Right lobe of liver (tissue), 4 donors: ENCODE data around the gene EIF4G1.

ENCODE experiments used
- POLR2A ChIP-seq: fragments of 450-650 bp; IDR thresholded peaks from one replicate; pipeline ENCODE4 v1.6.1; 2017; ENCODE audit warnings: antibody characterized with exemption, mild to moderate bottlenecking
- TF ChIP-seq, protein P1 (sequence below), 4 donors: fragments of 200-600 bp in 3 of 4; fragments of 450-650 bp in 1 of 4; IDR thresholded peaks; one replicate each; pipeline versions ENCODE4 v1.5.1 to v1.8.0; 2016 to 2022; ENCODE audit warnings: antibody characterized with exemption in 4 of 4, mild to moderate bottlenecking in 2 of 4
- donor health status: DM: no; HTN: no; CAD: no.
- donor health status: DM: no; HTN: no; CAD: no.
- donor health status: DM: no; HTN: yes; CAD: no.

DNA sequence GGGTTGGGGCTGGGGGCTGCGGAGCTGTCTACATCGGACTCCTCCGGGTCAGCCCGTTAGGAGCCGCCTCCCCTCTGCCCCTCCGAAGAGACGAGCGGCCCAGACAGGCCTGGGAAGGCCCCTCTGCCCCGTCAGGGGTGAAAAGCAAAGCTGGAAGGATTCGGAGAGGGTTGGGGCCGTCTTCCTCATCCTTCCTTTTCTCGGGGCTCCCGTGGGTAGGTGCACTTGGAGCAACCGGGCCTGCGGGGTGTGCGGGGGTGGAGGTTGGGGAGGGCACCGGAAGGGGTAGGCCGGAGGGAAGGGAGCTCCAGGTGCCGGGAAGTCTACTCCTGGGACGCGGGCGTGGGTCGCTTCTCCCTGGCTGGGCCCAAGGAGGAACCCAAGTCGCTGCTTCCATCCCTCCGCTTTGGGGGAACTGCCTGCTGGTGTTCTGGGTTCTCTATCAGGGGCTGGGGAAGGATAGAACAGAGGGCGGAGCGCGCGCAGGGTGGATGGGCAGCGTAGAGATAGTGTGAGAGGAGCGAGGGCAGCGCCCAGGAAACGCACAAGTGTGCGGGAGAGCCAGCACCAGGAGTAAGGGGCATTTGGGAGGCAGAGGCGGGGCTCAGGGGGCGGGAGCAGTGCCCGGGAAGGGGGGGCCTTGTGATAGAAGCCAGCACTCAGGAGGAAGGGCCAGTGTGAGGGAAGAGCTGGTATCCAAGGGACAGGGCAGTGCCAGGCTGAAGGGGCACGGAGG, 47.7 kb downstream of the EIF4G1 start:
- TF ChIP-seq, protein P1, sequence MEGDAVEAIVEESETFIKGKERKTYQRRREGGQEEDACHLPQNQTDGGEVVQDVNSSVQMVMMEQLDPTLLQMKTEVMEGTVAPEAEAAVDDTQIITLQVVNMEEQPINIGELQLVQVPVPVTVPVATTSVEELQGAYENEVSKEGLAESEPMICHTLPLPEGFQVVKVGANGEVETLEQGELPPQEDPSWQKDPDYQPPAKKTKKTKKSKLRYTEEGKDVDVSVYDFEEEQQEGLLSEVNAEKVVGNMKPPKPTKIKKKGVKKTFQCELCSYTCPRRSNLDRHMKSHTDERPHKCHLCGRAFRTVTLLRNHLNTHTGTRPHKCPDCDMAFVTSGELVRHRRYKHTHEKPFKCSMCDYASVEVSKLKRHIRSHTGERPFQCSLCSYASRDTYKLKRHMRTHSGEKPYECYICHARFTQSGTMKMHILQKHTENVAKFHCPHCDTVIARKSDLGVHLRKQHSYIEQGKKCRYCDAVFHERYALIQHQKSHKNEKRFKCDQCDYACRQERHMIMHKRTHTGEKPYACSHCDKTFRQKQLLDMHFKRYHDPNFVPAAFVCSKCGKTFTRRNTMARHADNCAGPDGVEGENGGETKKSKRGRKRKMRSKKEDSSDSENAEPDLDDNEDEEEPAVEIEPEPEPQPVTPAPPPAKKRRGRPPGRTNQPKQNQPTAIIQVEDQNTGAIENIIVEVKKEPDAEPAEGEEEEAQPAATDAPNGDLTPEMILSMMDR (IDR thresholded peaks at IDR 0.05): no peak
- no peak for TF ChIP-seq POLR2A
